ENCODE data around the gene PICK1.

DNA sequence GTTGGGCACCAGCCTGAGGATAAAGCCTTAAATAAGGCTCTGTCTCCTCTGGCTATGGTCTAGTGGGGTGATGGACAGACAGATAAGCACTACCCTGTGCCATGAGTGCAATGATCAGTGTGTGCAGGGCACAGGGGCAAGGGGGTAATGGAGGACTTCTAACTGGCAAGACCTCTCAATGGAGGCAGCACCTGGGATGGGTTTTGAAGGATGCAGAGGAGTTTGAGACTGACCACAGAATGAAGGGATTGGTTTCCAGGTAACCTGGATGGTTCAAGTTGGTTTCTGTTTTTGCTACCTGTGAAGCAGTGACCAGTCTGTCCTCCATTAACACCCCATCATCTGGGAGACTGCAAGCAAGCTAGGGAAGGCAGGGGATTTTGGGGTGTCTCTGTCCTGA is 27.8 kb upstream of the PICK1 start:
- no peak for TF ChIP-seq EP300 (IDR thresholded peaks at IDR 0.05)
- TF ChIP-seq, protein P1, sequence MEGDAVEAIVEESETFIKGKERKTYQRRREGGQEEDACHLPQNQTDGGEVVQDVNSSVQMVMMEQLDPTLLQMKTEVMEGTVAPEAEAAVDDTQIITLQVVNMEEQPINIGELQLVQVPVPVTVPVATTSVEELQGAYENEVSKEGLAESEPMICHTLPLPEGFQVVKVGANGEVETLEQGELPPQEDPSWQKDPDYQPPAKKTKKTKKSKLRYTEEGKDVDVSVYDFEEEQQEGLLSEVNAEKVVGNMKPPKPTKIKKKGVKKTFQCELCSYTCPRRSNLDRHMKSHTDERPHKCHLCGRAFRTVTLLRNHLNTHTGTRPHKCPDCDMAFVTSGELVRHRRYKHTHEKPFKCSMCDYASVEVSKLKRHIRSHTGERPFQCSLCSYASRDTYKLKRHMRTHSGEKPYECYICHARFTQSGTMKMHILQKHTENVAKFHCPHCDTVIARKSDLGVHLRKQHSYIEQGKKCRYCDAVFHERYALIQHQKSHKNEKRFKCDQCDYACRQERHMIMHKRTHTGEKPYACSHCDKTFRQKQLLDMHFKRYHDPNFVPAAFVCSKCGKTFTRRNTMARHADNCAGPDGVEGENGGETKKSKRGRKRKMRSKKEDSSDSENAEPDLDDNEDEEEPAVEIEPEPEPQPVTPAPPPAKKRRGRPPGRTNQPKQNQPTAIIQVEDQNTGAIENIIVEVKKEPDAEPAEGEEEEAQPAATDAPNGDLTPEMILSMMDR (IDR thresholded peaks at IDR 0.05): no peak
- no peak for TF ChIP-seq POLR2A (IDR thresholded peaks at IDR 0.05)

Data from ovary (tissue), 3 donors.